ENCODE measurements around the gene PELI1.

Gene PELI1

GRCh38 chr2:64186699-64187605, 42.7 kb upstream of the PELI1 start (continued):
- no peak for TF ChIP-seq ZFP30 (CRISPR knock-in tag; IDR thresholded peaks at IDR 0.05)

GRCh38 chr2:64179582-64180321, 35.5 kb upstream of the PELI1 start:
- TF ChIP-seq POU6F1 (CRISPR knock-in tag; IDR thresholded peaks at IDR 0.05; ENCODE audit: borderline replicate concordance, low read depth): no peak
- no peak for TF ChIP-seq RARB (CRISPR knock-in tag; IDR thresholded peaks at IDR 0.05)
- TF ChIP-seq OSR1 (CRISPR knock-in tag; IDR thresholded peaks at IDR 0.05): no peak
- no peak for TF ChIP-seq CSDC2 (CRISPR knock-in tag; IDR thresholded peaks at IDR 0.05)
- no peak for TF ChIP-seq ZFP3 (CRISPR knock-in tag; IDR thresholded peaks at IDR 0.05)
- no peak for TF ChIP-seq ZFP30 (CRISPR knock-in tag; IDR thresholded peaks at IDR 0.05)
- TF ChIP-seq TCF4 (CRISPR knock-in tag; IDR thresholded peaks at IDR 0.05; ENCODE audit: borderline replicate concordance): no peak
- TF ChIP-seq ZC3H10 (CRISPR knock-in tag; IDR thresholded peaks at IDR 0.05): no peak
- TF ChIP-seq CSRNP3 (CRISPR knock-in tag; IDR thresholded peaks at IDR 0.05): no peak
- TF ChIP-seq ISL1 (CRISPR knock-in tag; IDR thresholded peaks at IDR 0.05): no peak
- no peak for TF ChIP-seq TOX (CRISPR knock-in tag; IDR thresholded peaks at IDR 0.05; ENCODE audit: borderline replicate concordance)
- no peak for TF ChIP-seq SNAI2 (CRISPR knock-in tag; IDR thresholded peaks at IDR 0.05)
- no peak for TF ChIP-seq ZNF8 (CRISPR knock-in tag; IDR thresholded peaks at IDR 0.05)
- no peak for TF ChIP-seq ZNF565 (CRISPR knock-in tag; conservative IDR thresholded peaks at IDR 0.05; ENCODE audit: low read depth)
- TF ChIP-seq PPARA (CRISPR knock-in tag; IDR thresholded peaks at IDR 0.05; ENCODE audit: borderline replicate concordance): no peak
- no peak for TF ChIP-seq ZNF70 (CRISPR knock-in tag; IDR thresholded peaks at IDR 0.05)
- no peak for TF ChIP-seq PATZ1 (CRISPR knock-in tag; IDR thresholded peaks at IDR 0.05; ENCODE audit: borderline replicate concordance)
- TF ChIP-seq TSHZ2 (CRISPR knock-in tag; IDR thresholded peaks at IDR 0.05): no peak
- TF ChIP-seq CREB5 (CRISPR knock-in tag; IDR thresholded peaks at IDR 0.05; ENCODE audit: low read depth): no peak
- no peak for TF ChIP-seq ESRRG (CRISPR knock-in tag; IDR thresholded peaks at IDR 0.05)
- ATAC-seq: no peak

- TF ChIP-seq ZNF8 (CRISPR knock-in tag; IDR thresholded peaks at IDR 0.05) (no peak), ISL1 (CRISPR knock-in tag; IDR thresholded peaks at IDR 0.05) (peak; percentile 70), TSHZ2 (CRISPR knock-in tag; IDR thresholded peaks at IDR 0.05) (0 out of 2 replicates have a peak, but pooled peaks have one; percentile 39), PPARA (CRISPR knock-in tag; IDR thresholded peaks at IDR 0.05; ENCODE audit: borderline replicate concordance) (no peak), TCF4 (CRISPR knock-in tag; IDR thresholded peaks at IDR 0.05; ENCODE audit: borderline replicate concordance) (peak; percentile 74)
- no peak for ATAC-seq
Observed at GRCh38 chr2:64177315-64177714, 33.1 kb upstream of the PELI1 start.

Data from SK-N-SH treated with all-trans-retinoic acid at 6 μM for 48 hours (cell line).